ENCODE results near the gene UBE2E2.
"Not testable (repeated sequence)": the region's sequence is repeated elsewhere in the genome, so short reads cannot be mapped to it uniquely, and the experiment has no call there.

The UBE2E2 gene

DNA sequence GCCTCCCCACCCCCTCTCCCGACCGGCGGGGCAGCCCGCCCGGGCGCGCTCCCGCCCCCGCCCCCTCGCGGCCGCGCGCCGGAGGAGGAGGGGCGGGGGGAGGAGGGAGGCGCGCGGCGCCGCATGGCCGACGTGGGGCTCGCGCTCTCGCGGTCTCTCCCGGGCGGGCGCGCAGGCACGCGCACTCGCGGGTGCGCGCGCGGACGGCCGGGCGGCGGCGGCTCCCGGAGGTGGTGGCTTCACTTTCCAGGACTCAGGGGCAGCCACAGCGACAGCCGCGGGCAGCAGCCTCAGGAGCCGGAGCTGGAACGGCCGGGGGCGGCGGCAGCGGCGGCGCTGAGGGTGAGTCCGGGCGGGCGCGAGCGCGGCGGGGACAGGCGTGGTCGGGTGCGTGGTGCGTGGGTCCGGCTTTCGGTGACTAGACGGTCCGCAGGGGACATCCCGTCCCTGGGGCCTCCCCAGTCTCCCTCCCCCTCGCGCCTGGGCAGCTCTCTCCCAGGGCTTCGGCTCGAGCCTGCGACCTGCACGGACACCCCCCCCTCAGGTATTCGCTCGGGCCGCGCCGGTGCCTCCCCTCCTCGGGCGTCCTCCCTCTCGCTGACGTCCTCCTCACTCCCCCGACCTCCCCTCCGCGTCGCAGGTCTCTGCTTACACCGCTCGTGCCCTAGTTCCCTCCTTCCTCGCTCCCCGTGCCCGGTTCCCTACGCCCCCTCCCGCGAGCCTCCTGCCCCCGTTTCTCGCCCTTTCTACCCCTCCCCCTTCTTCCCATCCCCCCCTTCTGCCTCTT lies at the start of gene UBE2E2:
UBE2E2 (plus strand) TSS at position 407 of the 787 bp plus-strand sequence.
- peak; percentile 35 for DNase-seq

- no peak for DNase-seq
Measured at GRCh38 chr3:23153436-23153835, 49.7 kb upstream of the UBE2E2 start.

GRCh38 chr3:23157331-23157730 lies 45.8 kb upstream of the UBE2E2 start:
- DNase-seq = peak; percentile 7

- DNase-seq = no peak
Measured at GRCh38 chr3:23159929-23160328, 43.2 kb upstream of the UBE2E2 start.

DNA sequence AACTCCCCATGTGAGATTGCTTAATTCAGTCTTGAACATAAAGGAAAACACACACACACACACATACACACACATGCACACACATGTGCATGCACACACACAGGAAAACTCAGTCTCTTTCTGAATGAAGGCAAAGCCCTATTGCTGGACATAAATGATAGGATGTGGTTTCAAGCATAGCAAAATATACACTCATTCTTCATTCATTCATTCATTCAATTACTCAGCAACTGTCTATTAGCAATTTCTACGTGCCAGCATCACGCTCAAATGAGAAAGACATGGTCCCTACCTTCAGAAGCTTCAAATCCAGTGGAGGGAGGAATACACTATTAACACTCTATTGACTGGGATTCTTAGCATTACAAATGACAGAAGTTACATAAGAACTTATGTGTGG lies 41.8 kb upstream of the UBE2E2 start:
- DNase-seq = no peak

- no peak for DNase-seq
Measured at GRCh38 chr3:23161896-23162570, 41.1 kb upstream of the UBE2E2 start.

- no peak for DNase-seq
Measured at GRCh38 chr3:23162934-23163333, 40.2 kb upstream of the UBE2E2 start.

GRCh38 chr3:23164746-23165145 lies 38.4 kb upstream of the UBE2E2 start:
- no peak for DNase-seq

- DNase-seq = no peak
Measured at GRCh38 chr3:23165571-23165970, 37.6 kb upstream of the UBE2E2 start.

DNA sequence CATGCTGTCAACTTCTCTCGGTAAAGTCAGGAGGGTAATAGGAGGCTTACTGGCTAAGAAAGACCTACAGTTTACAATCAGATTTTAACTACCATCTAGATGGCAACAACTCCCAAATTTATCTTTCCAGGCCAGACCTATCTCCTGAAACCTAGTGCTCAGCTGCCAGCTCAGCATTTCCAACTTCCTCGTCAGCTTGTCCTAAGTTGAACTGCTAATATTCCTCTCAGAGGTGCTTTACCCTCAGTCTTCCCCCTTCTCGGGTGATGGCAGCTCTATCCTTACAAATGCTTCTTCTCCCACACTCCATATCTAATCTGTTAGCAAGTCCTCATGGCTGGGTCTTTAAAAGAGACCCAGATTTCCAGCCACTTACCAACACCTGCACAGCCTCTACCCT lies 36.9 kb upstream of the UBE2E2 start:
- no peak for DNase-seq

GRCh38 chr3:23166845-23167244 lies 36.3 kb upstream of the UBE2E2 start:
- DNase-seq = no peak

DNA sequence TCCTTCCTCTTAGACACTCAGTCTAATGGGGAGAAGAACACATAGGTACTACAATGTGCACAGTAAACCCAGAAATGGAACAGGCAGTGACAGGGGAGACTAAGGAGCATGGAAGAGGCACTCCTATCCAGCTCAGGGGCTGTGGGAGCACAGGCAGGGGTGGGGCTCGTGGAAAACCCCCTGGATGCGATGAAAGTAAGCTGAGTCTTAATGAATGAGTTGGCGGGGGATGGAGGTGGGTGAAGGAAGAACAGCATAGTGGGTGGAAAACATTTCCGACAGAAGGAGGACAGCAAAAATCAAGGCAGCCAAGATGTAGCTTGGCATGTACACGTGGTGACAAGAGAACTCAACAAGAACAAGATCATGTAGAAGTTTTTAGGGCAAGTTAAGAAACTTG lies 33.6 kb upstream of the UBE2E2 start:
- no peak for DNase-seq

DNA sequence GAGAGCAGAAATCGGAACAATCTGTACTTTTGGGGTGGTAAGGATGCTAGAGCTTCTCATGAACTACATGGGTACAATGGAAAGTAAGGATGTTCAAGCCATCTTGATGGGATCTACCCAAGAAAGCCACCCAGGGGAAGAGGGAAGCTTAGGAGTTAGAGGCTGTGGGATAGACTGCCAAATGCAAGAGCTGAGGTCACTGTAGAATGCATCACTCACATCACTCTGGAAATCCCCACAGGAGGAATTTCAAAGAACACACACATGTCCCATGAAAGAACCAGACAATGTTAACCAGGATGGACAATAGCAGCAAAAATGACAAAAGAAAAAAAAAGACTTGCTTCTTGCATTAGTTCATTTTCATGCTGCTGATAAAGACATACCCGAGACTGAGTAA lies 32.8 kb upstream of the UBE2E2 start:
- DNase-seq = no peak

DNA sequence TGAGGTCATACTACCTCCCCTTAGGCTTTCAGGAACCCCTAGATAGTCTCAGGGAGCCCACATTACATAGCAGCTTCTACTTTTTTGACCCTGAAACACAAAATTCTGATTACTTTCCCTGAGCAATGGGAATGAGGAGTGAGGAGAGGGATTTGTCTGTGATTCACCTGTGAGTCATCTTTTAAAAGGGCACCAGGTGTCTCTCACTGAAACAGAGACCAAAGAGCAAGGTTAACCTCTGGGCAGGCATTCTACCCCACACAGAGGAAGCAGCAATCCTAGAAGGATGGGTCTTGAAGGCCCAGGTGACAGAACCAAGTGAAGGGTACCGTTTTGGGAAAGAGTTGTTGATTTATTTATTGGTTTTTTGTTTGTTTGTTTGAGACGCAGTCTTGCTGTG lies 31.1 kb upstream of the UBE2E2 start:
- no peak for DNase-seq

GRCh38 chr3:23174426-23175039 lies 28.6 kb upstream of the UBE2E2 start:
- DNase-seq = no peak

DNA sequence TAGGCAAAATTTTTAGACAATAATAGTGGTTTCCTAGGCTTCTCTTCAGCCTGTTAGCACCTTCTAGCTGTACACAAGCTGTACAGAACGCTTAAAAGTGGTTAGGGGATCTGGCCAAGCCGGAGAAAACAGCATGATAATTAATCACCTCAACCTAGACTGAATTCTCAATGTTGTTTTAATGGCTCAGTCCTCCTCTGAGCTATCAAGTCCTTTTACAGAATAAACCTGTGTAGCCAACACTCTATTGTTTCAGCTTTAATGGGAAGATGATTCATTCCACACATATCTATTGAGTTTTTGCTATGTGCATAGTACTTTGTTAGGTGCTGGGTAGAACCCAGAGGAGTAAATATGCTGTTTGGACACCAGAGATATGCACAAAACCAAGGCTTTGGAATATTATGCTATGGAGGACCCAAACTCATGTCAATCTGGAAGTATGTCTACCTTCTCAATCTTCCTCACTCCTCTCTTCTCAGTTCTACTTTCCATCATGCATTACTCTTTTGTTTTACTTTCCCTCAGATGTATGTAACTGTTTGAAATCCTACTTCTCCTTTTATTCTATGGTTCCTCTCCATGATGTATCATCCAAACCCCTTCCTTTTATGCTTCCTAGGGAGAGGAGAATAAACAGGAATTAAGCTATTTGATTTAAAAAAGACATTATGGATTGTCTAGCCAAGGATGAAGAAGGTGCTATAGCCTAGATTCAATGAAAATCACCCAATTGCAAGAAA lies 27.6 kb upstream of the UBE2E2 start:
- DNase-seq = no peak

DNA sequence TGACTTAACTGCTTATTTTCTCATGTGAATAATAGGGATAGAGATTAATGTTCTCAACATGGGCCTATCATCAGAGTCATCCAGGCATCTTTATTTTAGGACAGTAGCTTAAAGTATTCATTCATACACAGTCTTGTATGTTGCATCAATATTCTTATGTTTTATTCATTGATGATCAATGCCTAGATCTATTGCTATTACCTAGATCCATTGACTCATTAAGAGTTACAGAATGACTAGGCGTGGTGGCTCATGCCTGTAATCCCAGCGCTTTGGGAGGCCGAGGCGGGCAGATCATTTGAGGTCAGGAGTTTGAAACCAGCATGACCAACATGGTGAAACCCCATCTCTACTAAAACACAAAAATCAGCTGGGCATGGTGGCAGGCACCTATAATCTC lies 26.3 kb upstream of the UBE2E2 start:
- not testable (repeated sequence) for DNase-seq

- no peak for DNase-seq
Measured at GRCh38 chr3:23182996-23183513, 20.1 kb upstream of the UBE2E2 start.

DNA sequence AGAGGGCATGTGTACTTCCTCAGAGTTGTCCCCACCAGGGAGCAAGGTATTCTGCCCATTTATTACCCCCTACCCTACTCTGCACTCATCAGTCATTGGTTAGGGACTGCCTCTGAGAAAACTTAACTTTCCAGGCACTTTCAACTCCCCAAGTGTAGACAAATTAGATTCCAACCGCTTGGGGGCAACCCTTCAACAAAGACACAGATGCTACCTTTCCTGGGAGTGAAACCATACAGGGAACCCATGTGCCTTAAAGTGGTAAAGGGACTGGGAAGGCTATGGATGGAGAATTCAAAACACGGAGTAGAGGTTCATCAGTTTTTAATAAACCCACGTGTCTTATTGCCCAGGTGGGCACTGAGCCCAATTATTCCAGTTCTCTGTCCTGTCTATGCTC lies 19.4 kb upstream of the UBE2E2 start:
- no peak for DNase-seq

DNA sequence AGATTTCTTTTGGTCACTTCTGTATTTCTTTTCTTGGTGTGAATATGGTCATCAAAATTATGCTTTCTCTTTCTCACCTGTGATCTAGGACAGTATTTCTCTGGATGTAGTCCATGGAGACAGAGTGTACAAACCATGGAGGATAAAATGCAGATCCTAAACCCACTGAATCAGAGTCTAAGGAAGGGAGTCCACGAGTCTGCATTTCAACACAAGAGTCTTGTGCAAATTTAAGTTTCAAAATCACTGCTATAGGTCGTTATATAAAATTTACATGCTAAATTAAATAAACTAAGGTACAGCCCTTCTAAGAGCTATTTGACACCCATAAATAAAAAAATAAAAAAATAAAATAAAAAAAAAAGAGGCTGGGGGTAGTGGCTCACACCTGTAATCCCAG lies 17.3 kb upstream of the UBE2E2 start:
- DNase-seq = no peak

DNA sequence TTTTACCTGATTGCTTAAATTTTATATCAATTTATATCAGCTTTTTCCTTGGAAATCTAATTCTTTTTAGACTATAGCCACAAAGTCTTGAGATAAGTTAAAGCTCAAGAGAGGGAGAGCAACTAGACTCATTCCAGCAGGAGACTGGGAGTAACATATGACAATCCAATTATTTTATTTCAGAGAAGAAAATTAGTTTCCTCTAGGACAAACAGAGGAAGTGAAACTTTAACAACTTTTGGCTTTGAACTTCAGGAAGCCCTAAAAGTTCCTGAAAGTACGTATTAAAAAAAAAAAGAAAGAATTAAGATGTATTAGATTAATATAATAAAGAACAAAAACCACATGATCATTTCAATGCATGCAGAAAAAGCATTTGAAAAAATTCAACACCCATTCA lies 13.9 kb upstream of the UBE2E2 start:
- DNase-seq = no peak

- no peak for DNase-seq
Measured at GRCh38 chr3:23192816-23193215, 10.3 kb upstream of the UBE2E2 start.

GRCh38 chr3:23193831-23194230 lies 9.3 kb upstream of the UBE2E2 start:
- no peak for DNase-seq
